GM10266 (cell line): ENCODE results near the gene CD109.
"Not testable (repeated sequence)": the region's sequence is repeated elsewhere in the genome, so short reads cannot be mapped to it uniquely, and the experiment has no call there.

Experiments used
- DNase-seq: peaks from one replicate; pipeline ENCODE4 v3.0.0; 2012; ENCODE audit errors: extremely low spot score
- TF ChIP-seq, protein P1 (sequence below): IDR thresholded peaks from 2 replicates; pipeline ENCODE4 v1.5.1; 2012; ENCODE audit warnings: mild to moderate bottlenecking, low read depth; ENCODE audit not compliant: control insufficient read depth, insufficient read depth; ENCODE audit errors: missing control alignments

Gene CD109

DNA sequence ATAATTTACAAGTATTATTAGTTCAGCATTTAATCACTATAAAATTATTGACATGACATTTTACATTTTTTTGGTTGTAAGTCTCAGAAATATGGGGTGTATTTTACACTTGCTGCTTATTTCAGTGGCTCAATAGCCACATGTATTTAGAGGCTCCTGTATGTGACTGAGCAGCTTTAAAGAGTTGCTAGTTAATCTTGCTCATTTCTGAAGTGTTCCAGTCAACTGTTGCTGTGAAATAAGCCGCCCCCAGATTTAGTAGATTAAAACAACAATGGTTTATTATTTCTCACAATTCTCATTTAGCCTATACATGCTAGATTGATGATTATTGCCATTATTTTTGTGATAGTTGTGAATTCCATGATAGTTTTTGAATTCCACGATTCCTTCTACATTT is 23.0 kb downstream of the CD109 start:
- DNase-seq: no peak
- TF ChIP-seq, protein P1, sequence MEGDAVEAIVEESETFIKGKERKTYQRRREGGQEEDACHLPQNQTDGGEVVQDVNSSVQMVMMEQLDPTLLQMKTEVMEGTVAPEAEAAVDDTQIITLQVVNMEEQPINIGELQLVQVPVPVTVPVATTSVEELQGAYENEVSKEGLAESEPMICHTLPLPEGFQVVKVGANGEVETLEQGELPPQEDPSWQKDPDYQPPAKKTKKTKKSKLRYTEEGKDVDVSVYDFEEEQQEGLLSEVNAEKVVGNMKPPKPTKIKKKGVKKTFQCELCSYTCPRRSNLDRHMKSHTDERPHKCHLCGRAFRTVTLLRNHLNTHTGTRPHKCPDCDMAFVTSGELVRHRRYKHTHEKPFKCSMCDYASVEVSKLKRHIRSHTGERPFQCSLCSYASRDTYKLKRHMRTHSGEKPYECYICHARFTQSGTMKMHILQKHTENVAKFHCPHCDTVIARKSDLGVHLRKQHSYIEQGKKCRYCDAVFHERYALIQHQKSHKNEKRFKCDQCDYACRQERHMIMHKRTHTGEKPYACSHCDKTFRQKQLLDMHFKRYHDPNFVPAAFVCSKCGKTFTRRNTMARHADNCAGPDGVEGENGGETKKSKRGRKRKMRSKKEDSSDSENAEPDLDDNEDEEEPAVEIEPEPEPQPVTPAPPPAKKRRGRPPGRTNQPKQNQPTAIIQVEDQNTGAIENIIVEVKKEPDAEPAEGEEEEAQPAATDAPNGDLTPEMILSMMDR: no peak

GRCh38 chr6:73722318-73723060 is 26.5 kb downstream of the CD109 start:
- TF ChIP-seq, protein P1: no peak
- DNase-seq: peak; percentile 19

DNA sequence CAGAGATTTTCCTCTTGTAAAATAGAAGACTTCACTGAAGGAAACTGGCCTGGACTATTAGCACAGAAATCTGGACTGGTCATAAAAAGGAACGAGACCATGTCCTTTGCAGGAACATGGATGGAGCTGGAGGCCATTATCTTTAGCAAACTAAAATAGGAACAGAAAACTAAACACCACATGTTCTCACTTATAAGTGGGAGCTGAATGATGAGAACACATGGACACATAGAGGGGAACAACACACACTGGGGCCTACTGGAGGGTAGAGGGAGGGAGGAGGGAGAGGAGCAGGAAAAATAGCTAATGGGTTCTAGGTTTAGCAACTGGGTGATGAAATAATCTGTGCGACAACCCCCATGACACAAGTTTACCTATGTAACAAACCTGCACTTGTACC is 27.5 kb downstream of the CD109 start:
- DNase-seq: not testable (repeated sequence)

- no peak for DNase-seq
- TF ChIP-seq, protein P1: no peak
These were observed 28.4 kb downstream of the CD109 start for GRCh38 chr6:73724389-73724788.

DNA sequence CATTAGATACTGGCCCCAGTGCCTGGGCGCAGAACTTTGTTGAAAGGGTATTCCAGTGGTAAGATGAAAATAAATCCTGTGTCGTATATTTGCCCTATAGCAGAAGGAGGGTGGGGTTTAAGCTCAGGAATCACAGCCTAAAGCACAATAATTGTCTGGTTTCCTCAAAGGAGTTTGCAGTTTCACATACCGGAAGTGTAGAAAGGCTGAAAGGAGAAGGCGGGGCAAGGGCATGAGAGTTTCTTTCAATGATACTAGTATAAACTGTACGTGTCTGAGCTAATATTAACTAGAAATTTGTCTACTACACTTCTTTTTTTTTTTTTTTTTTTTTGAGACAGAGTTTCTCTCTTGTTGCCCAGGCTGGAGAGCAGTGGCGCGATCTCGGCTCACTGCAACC is 29.2 kb downstream of the CD109 start:
- DNase-seq: not testable (repeated sequence)

DNA sequence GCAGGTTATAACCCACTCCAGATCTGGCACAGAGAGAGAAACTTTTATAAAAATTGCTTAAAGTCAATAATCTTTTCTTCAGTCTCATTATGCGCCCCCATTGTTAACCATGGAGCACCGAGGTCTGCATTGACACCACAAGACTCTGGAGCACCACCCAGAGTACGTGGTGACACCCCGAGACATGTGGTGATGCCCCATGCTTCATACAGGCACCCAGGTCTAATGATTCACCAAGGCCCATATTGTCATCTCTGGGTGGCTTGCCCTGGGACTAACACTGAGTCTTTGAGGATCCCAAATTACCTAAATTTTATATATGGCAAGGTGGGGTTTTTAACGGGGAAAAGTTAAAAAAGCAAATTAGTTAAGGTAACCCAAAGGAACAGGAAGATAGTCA is 31.1 kb downstream of the CD109 start:
- TF ChIP-seq, protein P1: no peak
- no peak for DNase-seq

GRCh38 chr6:73728548-73729205 is 32.7 kb downstream of the CD109 start:
- TF ChIP-seq, protein P1: no peak
- no peak for DNase-seq

GRCh38 chr6:73731285-73731684 is 35.3 kb downstream of the CD109 start:
- TF ChIP-seq, protein P1: no peak
- no peak for DNase-seq
